Esophagus squamous epithelium (tissue), 4 donors: Measurements from ENCODE around the gene JPH3.

ENCODE experiments used
- CTCF ChIP-seq, 6 experiments: fragments of 450-650 bp in 4 of 6; fragments of 200-600 bp in 2 of 6; sonication (generic) in 2 of 6; IDR thresholded peaks; one replicate each; pipeline ENCODE4 v1.5.1; 2016 to 2019; ENCODE audit warnings: antibody characterized with exemption in 6 of 6, mild to moderate bottlenecking in 4 of 6, moderate library complexity in 4 of 6
- POLR2A ChIP-seq, 4 donors: fragments of 450-650 bp; IDR thresholded peaks; one replicate each; pipeline ENCODE4 v1.6.1; 2017; ENCODE audit warnings: antibody characterized with exemption in 4 of 4, mild to moderate bottlenecking in 4 of 4, moderate library complexity in 3 of 4

GRCh38 chr16:87692176-87692575 lies 89.9 kb downstream of the JPH3 start:
- TF ChIP-seq CTCF (IDR thresholded peaks at IDR 0.05): no peak
- TF ChIP-seq POLR2A (IDR thresholded peaks at IDR 0.05): no peak
